T47D (cell line): ENCODE measurements around the gene COLGALT1.

ENCODE experiments used
- DNase-seq, 2 experiments: peaks; one replicate each; pipeline versions ENCODE4 v3.0.0 to v3.0.0-alpha.2; 2011 to 2012; ENCODE audit warnings: low read depth in 1 of 2, low spot score in 1 of 2
- JUND ChIP-seq: IDR thresholded peaks from 2 replicates; pipeline ENCODE4 v1.6.1; 2012; ENCODE audit warnings: low read depth
- in situ Hi-C: cut with HindIII; loops from 2 replicates; pipeline ENCODE4 v1.10.0; 2016; ENCODE audit warnings: low sequenced_read_pairs, low pct_unique_long_range_greater_than_20kb

The COLGALT1 gene

DNA sequence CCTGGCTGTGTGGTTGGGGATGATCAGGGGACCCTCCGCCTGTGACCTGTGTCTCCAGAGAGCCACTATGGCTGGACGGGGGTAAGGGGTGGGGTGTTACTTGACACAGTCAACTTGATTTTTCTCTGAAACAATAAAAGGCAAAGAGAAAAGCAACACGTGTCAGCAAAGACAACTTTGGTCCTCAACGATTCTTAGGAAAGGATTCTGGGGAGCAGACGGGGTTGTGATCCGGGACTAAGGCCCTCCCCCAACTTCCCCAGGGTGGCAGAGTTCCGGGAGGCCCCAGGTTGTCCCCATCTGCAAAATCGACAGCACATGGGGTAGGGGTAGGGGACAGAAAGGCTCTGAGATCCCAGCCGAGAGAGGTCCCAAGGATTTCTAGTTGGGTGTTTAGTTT lies 46.2 kb downstream of the COLGALT1 start:
- in situ Hi-C loops: no loop called here
- DNase-seq: no peak
- no peak for TF ChIP-seq JUND

DNA sequence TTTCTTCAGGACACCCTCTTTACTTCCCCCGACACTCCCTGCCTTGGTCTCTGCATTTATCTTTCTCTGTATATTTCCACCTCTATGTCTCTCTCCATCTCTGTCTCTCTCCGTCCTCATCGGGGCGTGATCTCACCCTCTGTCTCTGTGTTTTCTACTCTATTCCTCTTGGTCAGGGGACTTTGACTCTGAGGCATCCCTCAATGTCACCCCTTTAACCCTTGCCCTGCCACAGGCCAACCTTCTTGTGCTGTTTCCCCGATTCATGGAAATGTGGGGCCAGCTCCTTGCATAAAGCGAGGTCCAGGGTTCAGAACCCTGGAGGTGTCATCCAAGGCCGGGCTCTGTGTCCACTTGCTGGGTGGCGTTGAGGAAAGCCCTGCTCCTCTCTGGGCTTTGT lies 46.8 kb downstream of the COLGALT1 start:
- in situ Hi-C loops: no loop called here
- no peak for DNase-seq
- TF ChIP-seq JUND: no peak

DNA sequence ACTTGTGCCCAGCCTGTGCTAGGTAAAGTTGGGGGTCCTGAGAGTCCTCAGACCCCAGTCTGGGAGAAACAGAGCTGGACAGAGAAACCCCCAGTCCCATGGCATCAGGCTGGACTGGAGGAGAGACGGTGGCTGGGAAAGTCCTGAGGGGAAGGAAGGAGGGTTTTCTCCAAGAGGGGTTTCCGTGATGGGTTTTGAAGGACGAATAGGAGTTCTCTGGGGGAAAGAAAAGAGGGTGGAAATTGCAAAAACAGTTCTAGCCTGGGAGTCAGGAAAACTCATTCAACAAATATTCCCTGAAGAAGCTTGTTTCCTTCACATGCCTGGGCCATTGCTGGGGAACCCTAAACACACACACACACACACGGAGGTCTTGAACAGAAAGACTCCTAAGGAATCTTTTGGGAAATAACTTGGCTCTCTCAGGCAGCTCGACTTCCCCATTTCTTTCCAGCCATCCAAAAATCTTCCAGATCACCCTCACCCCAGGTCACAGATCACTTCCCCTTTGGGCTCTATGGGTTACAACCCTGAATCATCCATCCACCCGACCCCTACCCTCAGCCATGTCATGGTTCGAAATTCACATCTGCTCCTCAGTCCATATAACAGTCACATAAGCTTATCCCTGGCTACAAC lies 47.5 kb downstream of the COLGALT1 start:
- TF ChIP-seq JUND: no peak
- no peak for DNase-seq
- in situ Hi-C loops: no loop called here

DNA sequence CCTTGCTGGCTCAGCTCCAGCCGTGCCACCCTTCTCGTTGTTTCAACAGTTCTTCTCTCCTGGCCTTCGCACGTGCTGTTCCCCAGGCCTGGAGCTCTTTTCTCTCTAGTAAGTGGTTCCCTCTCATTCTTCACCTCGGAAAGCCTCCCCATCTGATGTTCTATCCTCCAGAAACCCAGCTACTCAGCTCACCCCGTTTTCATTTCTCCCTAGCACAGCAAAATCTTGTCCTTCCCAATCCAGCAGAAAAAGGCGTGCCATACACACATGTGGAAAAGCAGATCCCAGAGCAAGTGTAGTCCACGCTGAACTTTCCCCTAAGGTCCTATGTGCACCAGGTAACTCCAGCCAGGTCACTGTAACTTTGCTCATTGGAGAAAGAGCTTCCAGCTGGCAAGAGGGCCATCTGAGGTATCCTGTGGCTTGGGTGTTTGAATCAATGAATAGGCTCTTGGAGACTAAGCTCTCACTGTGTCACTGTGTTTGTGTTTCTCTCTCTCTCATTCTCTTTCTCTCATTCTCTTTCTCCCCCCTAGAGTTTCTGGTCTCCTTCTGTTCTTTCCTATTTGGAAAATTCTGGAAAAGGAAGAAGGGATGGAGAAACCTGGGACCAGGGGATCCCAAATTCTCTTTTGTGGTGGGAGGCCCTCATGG lies 49.0 kb downstream of the COLGALT1 start:
- no peak for TF ChIP-seq JUND
- DNase-seq: no peak
- in situ Hi-C loops: no loop called here

DNA sequence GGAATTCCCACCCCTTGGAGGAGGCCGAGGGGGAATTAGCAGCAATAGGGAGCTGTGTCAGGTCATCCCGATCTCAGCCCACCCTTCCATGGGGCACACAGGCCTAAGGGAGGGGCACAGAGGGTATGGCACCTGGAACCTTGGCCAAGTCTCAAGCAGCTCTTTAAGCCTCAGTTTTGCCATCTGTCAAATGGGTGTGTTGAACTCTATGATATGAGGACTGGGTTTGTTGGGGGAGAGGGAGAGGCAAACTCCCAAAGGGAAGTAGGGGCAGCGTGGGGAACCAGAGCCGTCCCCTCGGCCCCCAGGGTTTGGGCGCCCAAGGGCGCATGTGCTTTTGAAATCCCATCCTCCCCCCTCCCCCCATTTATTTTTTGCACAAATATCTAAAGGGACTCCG lies 49.7 kb downstream of the COLGALT1 start:
- TF ChIP-seq JUND: no peak
- in situ Hi-C loops: no loop called here
- DNase-seq: no peak

DNA sequence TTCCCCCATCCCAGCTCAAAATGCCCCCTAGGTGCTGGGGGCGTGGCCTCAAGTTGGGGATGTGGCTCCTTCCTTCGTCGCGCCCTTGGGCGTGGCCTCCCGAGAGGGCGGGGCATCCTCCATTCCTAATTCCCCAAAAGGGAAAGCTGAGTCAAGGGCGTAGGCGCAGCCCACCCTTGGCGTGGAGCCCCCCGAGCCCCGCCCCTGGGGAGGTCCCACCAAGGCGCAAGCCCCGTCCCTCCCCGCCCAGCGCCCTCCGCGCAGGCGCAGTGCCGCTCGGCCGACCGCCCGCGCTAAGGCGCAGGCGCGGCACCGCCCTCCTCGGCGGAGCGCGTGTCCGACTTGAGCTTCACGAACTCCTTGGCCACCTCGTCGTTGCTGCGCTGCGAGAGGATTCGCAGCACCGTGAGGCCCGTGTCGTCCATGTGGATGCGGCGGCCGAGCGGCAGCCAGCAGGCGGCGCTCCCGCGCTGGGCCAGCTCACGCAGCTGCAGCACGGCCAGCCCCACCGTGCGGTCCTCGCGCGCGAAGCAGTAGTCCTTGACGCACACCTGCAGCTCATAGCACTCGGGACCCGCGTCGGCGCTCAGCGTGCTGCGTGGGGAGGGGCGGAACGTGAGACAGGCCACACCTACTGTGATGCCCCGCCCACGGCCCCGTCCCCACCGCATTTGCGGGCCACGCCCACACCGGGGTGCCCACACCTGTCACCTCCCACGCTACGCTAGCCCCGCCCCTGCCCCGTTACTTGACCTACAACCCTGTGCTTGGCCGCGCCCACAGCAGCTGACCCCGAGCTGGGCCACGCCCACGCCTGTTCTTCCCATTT lies 50.5 kb downstream of the COLGALT1 start:
- DNase-seq: no peak
- in situ Hi-C loops: no loop called here
- TF ChIP-seq JUND: no peak

DNA sequence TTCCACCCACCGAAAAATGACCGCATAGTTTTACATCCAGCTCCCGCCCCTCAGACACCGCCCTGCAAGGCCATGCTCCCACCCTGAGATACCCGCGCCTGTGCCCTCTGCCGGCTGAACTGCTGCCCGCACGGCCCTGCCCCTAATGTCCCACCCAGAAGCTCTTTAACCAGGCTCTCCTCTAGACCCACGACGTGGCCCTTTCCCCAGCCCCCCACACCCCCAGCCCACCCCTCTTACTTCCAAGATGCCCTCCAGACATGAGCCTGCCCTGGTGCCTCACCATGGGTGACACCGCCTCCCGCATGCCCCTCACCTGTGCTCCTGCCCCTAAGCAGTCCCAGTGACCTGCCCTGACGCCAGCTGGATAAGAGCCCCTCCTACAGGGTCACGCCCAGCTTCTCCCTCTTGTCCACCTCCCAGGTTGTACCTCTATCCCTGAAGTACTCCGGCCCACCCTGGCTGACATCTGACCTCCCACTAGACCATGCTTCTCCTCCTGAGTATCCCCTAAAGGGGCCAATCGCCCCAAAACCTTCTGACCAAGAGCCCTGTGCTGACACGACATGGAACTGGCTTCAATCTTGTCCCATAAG lies 51.2 kb downstream of the COLGALT1 start:
- TF ChIP-seq JUND: no peak
- DNase-seq: no peak
- in situ Hi-C loops: no loop called here

DNA sequence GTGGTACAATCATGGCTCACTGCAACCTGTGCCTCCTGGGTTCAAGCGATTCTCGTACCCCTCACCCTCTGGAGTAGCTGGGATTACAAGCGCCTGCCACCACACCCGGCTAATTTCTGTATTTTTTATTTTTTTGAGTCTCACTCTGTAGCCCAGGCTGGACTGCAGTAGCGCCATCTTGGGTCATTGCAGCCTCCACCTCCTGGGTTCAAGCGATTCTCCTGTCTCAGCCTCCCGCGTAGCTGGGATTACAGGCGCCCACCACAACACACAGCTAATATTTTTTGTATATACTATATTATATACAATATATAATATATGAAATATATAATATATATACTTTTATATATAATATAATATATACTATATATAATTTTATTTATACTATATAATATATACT lies 52.5 kb downstream of the COLGALT1 start:
- no peak for DNase-seq
- no peak for TF ChIP-seq JUND
- in situ Hi-C loops: no loop called here

- TF ChIP-seq JUND: no peak
- peak; percentile 63 to 94 for DNase-seq
- in situ Hi-C loops: no loop called here
Measured at GRCh38 chr19:17610384-17610783, 54.9 kb downstream of the COLGALT1 start.

- in situ Hi-C loops: no loop called here
- no peak for TF ChIP-seq JUND
- DNase-seq: no peak
Measured at GRCh38 chr19:17611462-17612244, 56.2 kb downstream of the COLGALT1 start.

GRCh38 chr19:17614476-17614875 lies 59.0 kb downstream of the COLGALT1 start:
- in situ Hi-C loops: no loop called here
- no peak for TF ChIP-seq JUND
- DNase-seq: no peak

GRCh38 chr19:17615889-17616685 lies 60.6 kb downstream of the COLGALT1 start:
- in situ Hi-C loops: no loop called here
- no peak for TF ChIP-seq JUND

More at GRCh38 chr19:17615889-17616685, 60.6 kb downstream of the COLGALT1 start:
- peak in 1 of 2 experiments; percentile 20 for DNase-seq
